GM20000 (cell line): ENCODE results near the gene CTDP1.

ENCODE experiments used
- DNase-seq: peaks from one replicate; pipeline ENCODE4 v3.0.0; 2012; ENCODE audit warnings: low spot score
- TF ChIP-seq, protein P1 (sequence below): IDR thresholded peaks from 2 replicates; pipeline ENCODE4 v1.5.1; 2012; ENCODE audit warnings: mild to moderate bottlenecking, control low read depth; ENCODE audit errors: extremely low read depth, missing control alignments

Gene CTDP1

DNA sequence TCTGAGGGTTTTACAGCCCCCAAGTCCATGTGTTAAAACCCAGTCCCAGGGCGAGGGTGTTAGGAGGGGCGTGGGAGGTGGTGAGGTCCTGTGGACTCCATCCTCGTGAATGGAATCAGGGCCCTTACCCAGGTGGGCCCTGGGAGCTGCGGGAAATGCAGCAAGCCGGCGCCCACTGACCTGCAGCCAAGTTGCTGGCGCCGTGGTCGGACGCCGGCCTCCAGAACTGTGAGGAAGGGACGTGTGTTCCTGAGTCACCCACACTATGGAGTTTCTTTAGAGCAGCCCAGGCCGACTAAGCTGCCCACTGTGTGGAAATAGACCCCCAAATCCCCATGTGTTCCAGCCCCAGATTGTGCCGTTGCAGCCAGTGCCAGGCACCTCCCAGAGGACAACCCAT is 26.4 kb downstream of the CTDP1 start:
- no peak for DNase-seq
- TF ChIP-seq, protein P1, sequence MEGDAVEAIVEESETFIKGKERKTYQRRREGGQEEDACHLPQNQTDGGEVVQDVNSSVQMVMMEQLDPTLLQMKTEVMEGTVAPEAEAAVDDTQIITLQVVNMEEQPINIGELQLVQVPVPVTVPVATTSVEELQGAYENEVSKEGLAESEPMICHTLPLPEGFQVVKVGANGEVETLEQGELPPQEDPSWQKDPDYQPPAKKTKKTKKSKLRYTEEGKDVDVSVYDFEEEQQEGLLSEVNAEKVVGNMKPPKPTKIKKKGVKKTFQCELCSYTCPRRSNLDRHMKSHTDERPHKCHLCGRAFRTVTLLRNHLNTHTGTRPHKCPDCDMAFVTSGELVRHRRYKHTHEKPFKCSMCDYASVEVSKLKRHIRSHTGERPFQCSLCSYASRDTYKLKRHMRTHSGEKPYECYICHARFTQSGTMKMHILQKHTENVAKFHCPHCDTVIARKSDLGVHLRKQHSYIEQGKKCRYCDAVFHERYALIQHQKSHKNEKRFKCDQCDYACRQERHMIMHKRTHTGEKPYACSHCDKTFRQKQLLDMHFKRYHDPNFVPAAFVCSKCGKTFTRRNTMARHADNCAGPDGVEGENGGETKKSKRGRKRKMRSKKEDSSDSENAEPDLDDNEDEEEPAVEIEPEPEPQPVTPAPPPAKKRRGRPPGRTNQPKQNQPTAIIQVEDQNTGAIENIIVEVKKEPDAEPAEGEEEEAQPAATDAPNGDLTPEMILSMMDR, result no peak

DNA sequence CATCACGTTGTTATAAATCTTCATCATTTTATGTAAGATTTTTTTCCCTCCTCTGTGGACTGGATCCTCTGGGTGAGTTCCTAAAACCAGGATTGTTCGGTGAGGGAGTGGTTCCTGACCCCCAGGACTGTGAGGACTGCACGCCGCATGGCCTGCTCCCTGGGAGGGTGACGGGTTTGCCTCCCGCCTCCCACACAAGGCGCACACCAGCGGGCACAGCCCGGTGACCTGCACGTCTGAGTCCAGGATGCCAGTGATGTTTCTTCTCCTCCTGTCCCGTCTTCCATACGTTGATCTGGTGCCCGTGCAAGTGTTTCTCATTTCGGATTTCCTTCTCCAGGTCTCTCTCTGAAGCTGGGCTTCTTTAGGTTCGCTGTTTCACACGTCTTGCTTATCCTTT is 27.1 kb downstream of the CTDP1 start:
- TF ChIP-seq, protein P1, result no peak
- no peak for DNase-seq

DNA sequence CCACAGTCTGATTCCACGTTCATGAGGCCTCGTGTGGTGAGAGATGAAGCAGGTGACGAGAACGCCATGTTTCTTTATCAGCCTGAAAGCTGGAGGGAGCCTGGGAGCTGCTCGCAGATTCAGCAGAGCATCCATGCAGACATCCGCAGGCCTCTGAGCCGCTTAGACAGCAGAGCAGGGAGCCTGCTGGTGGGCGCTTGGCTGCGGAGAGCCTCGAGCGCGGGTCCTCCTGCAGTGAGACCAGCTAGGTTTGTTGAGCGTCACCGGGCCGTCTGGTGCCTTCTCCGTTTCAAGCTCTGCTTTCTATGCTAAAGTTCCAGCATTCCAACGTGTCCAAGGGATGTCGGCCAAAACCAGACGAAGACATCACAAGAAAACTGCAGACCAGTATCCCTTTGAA is 27.6 kb downstream of the CTDP1 start:
- TF ChIP-seq, protein P1, result no peak
- no peak for DNase-seq

DNA sequence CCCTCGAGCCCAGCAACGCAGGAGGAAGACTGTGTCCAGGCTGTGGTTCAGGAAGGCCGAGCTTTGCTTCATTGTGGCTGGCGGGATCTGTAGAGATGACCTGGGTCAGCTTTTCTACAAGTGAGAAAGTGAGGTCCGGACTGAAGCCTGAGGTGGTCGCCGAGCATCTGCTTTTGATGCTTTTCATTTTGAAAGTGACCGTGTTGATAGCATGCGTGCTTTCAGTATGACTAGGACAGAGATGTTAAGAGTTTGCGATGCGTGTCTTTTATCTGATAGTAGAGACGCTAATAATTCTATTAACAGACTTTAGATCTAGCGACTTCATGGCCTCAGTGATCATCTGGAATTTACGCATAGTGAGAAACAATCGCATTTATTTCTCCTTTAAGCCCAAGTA is 28.1 kb downstream of the CTDP1 start:
- TF ChIP-seq, protein P1, result no peak
- DNase-seq, result no peak

DNA sequence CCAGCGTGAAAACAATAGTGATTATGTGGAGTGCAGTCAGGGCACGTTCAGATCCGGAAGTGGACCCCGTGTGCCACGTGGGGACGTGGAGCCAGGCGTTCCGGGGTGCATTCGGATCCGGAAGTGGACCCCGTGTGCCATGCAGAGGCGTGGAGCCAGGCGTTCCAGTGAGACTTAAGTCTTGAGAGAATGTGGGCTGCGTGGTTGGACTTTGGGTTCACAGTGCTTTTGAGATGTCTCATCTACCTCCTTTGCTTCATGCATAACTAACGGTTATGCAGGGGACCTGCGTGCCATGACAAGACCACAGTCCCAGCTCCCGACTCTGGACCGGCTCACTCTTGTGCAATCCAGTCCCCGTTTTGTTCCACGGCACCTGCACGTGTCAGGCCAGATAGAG is 28.8 kb downstream of the CTDP1 start:
- DNase-seq, result no peak
- TF ChIP-seq, protein P1, result no peak

DNA sequence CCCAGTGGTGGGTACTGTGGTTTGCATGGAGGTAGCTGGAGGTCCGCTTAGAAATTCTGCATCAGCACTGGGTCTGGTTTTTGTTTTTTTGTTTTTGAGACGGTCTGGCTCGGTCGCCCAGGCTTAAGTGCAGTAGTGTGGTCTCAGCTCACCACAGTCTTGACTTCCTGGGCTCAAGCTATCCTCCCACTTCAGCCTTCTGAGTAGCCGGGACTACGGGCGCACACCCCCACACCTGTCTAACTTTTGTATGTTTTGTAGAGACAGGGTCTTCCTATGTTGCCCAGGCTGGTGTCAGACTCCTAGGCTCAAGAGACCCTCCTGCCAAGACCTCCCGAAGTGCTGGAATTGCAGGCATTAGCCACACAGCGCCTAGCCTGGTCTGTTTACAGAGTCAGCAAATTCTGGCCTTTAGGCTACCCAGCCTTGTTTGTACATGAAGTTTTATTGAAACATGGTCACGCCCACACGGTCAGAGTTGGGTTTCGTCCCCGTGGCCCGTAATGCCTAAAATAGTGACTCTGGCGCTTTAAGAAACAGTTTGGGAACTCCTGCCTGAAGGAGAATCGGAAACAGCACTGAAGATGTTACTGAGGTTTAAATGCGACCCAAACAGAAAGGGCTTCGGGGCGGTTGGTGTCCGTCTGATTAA is 32.7 kb downstream of the CTDP1 start:
- no peak for DNase-seq
- TF ChIP-seq, protein P1, result no peak

DNA sequence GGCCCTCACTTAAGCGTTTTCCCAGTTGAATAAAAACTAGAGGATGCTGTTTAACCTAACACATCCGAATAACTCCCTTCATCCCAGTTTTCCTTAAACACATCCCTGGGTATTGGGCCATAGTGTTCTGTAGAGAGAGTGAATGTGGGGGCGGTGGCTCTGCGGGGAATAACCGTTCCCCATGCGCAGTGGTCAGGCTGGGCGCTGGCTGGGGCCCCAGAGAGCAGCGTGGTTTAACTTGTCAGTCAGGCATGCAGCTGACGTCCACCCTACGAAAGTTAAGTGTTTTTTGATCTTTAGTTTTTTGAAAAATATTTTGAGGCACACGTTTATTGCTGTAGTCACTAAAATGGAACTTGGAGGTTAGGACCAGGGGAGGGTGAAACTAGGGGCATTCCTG is 33.7 kb downstream of the CTDP1 start:
- no peak for DNase-seq
- TF ChIP-seq, protein P1, result no peak
